GM04504 (cell line): ENCODE measurements around the gene COQ4.

Experiments used
- DNase-seq: peaks from one replicate; pipeline ENCODE4 v3.0.0-alpha.2; 2012; ENCODE audit warnings: low read depth

The COQ4 gene

GRCh38 chr9:128372784-128373183 lies 50.1 kb downstream of the COQ4 start:
- DNase-seq, result no peak

- DNase-seq, result no peak
Measured at GRCh38 chr9:128374221-128374675, 51.6 kb downstream of the COQ4 start.

- DNase-seq, result no peak
Measured at GRCh38 chr9:128375865-128376264, 53.2 kb downstream of the COQ4 start.

GRCh38 chr9:128382261-128382660 lies 59.6 kb downstream of the COQ4 start:
- DNase-seq, result no peak

- no peak for DNase-seq
Measured at GRCh38 chr9:128383007-128383753, 60.5 kb downstream of the COQ4 start.
